Small intestine (tissue), 7 donors: ENCODE data around the gene CATSPER3. TPM values are rescaled to one million over a fixed set of nuclear protein-coding genes. Genes with fewer than 3 reads are reported as not detected.
A peak's percentile ranks its signal among the peaks of the same experiment; 100 is the strongest.

ENCODE experiments used
- DNase-seq, 2 donors: peaks; one replicate each; pipeline versions ENCODE4 v3.0.0 to v3.0.0-alpha.2; 2013
- FAIRE-seq: peaks from 2 replicates; lab custom pipeline; 2012; peaks lifted over from hg19 to GRCh38; lab: Jason Lieb, UNC
- H3K27ac ChIP-seq, 3 donors: one replicate each; pipeline ENCODE4 v1.5.1; 2013; ENCODE audit warnings: low read length in 2 of 3, mild to moderate bottlenecking in 2 of 3, control low read depth in 1 of 3, inconsistent platforms in 1 of 3, low read depth in 1 of 3, moderate library complexity in 1 of 3
- H3K27me3 ChIP-seq, 3 donors: one replicate each; pipeline ENCODE4 v1.6.1; 2013; ENCODE audit warnings: low read length in 3 of 3, inconsistent platforms in 1 of 3; ENCODE audit not compliant: control insufficient read depth in 3 of 3, insufficient read depth in 3 of 3
- H3K36me3 ChIP-seq, 3 donors: one replicate each; pipeline ENCODE4 v1.6.1; 2013; ENCODE audit warnings: low read length in 3 of 3, inconsistent platforms in 1 of 3, low read depth in 1 of 3, mild to moderate bottlenecking in 1 of 3, moderate library complexity in 1 of 3; ENCODE audit not compliant: control insufficient read depth in 3 of 3, insufficient read depth in 2 of 3
- H3K4me1 ChIP-seq, 3 donors: one replicate each; pipeline ENCODE4 v1.6.1; 2013; ENCODE audit warnings: low read length in 2 of 3, inconsistent platforms in 1 of 3, low read depth in 1 of 3, mild to moderate bottlenecking in 1 of 3, moderate library complexity in 1 of 3; ENCODE audit not compliant: control insufficient read depth in 3 of 3, insufficient read depth in 2 of 3
- H3K4me3 ChIP-seq, 3 donors: one replicate each; pipeline ENCODE4 v1.5.1; 2013; ENCODE audit warnings: low read length in 3 of 3, control low read depth in 1 of 3, inconsistent platforms in 1 of 3, low read depth in 1 of 3, mild to moderate bottlenecking in 1 of 3, moderate library complexity in 1 of 3
- H3K9me3 ChIP-seq, 2 donors: one replicate each; pipeline ENCODE4 v1.6.1; 2013; ENCODE audit warnings: low read depth in 1 of 2, low read length in 1 of 2; ENCODE audit not compliant: control insufficient read depth in 2 of 2, insufficient read depth in 1 of 2
- WGBS, 3 donors: extraction: QIAGEN DNeasy Blood & Tissue Kit; methylation state at CpG; one replicate each; pipeline ENCODE4 v1.1.7; 2013; 5-methylcytosine and 5-hydroxymethylcytosine counted together
- polyA plus RNA-seq, 4 donors: library from polyadenylated mRNA; stranded (reverse) in 3 of 4; unstranded in 1 of 4; fragments of 200-250 nt in 3 of 4; fragments of 120-200 nt in 1 of 4; gene quantifications; one replicate each; pipeline versions ENCODE4 v1.2.1 to v1.2.3, GENCODE V29; 2013
- donor health status: healthy with polysubstance abuse.
- donor health status: control.
- donor health status: control.
- donor health status: Bipolar disorder and iron deficiency.
- donor health status: healthy.

Gene CATSPER3
- polyA plus RNA-seq, 4 donors: 0.46 to 5.8 (median 2.3) TPM

- H3K9me3 ChIP-seq: no peaks in the 10 kb centered on the region
- no peak overlapping the region for H3K27ac ChIP-seq
- FAIRE-seq (no peak), DNase-seq (no peak)
- 86 to 95% (median 95%) methylated on average over 1 of the region's 1 CpG for WGBS, 3 donors
- H3K27me3 ChIP-seq: no peaks in the 10 kb centered on the region
- H3K4me1 ChIP-seq: no peaks in the 10 kb centered on the region
- peaks cover 3 to 12% (median 11%) of the 10 kb centered on the region in 3 donors for H3K36me3 ChIP-seq
- H3K4me3 ChIP-seq: no peak overlapping the region
Observed at GRCh38 chr5:134939500-134939899, 28.2 kb upstream of the CATSPER3 start.

GRCh38 chr5:134943547-134943946, 24.2 kb upstream of the CATSPER3 start:
- no peak overlapping the region for H3K4me3 ChIP-seq
- peaks cover 0 to 5% (median 2%) of the 10 kb centered on the region in 3 donors for H3K36me3 ChIP-seq
- H3K27ac ChIP-seq: peak overlapping the region in 1 of 3 donors; percentile 11
- H3K9me3 ChIP-seq: no peaks in the 10 kb centered on the region
- H3K27me3 ChIP-seq: no peaks in the 10 kb centered on the region
- WGBS, 3 donors: 67 to 84% (median 83%) methylated on average over 1 of the region's 1 CpG
- no peaks in the 10 kb centered on the region for H3K4me1 ChIP-seq
- DNase-seq (no peak), FAIRE-seq (no peak)

GRCh38 chr5:134944630-134945029, 23.1 kb upstream of the CATSPER3 start:
- DNase-seq (no peak), FAIRE-seq (no peak)
- Histone ChIP-seq H3K27me3 (no peaks in the 10 kb centered on the region), H3K36me3 (peaks cover 0 to 5% (median 2%) of the 10 kb centered on the region in 3 donors), H3K4me3 (no peak overlapping the region), H3K9me3 (no peaks in the 10 kb centered on the region), H3K27ac (no peak overlapping the region), H3K4me1 (no peaks in the 10 kb centered on the region)
- 61 to 83% (median 83%) methylated on average over 1 of the region's 1 CpG for whole genome bisulfite sequencing, 3 donors

DNA sequence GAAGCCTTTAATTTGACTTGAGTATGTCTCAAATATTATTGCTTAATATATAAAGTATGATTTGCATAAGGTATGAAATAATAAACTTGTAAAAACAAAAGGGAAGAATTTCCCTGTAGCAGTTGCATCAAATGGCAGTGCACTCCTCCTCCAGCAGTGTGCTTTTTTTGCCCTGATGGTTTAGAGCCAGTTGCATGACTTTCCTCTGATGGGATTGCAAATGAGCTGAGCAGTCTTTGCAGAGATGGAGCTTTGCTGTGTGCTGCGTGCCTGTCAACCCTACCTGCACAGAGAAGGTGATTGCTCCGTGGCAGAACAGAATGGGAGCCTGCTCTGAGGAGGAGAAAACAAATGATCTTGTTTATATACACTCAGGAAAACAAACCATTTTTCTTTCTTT, 22.7 kb upstream of the CATSPER3 start:
- H3K27me3 ChIP-seq: no peaks in the 10 kb centered on the region
- H3K27ac ChIP-seq: no peak overlapping the region
- WGBS, 3 donors: 82 to 98% (median 84%) methylated on average over 2 of the region's 2 CpGs

GRCh38 chr5:134948911-134949310, 18.8 kb upstream of the CATSPER3 start:
- Histone ChIP-seq H3K4me3 (no peak overlapping the region), H3K27me3 (no peaks in the 10 kb centered on the region), H3K27ac (no peak overlapping the region), H3K9me3 (peaks cover 0 to 5% of the 10 kb centered on the region in 2 donors), H3K36me3 (peaks cover 0 to 2% (median 0%) of the 10 kb centered on the region in 3 donors), H3K4me1 (no peaks in the 10 kb centered on the region)
- 75 to 88% (median 88%) methylated on average over 5 of the region's 5 CpGs for whole genome bisulfite sequencing, 3 donors
- FAIRE-seq (no peak), DNase-seq (no peak)

More for the DNA sequence above, 22.7 kb upstream of the CATSPER3 start:
- peaks cover 0 to 5% (median 2%) of the 10 kb centered on the region in 3 donors for H3K36me3 ChIP-seq
- H3K9me3 ChIP-seq: no peaks in the 10 kb centered on the region
- no peaks in the 10 kb centered on the region for H3K4me1 ChIP-seq
- FAIRE-seq: no peak
- DNase-seq: no peak
- no peak overlapping the region for H3K4me3 ChIP-seq

DNA sequence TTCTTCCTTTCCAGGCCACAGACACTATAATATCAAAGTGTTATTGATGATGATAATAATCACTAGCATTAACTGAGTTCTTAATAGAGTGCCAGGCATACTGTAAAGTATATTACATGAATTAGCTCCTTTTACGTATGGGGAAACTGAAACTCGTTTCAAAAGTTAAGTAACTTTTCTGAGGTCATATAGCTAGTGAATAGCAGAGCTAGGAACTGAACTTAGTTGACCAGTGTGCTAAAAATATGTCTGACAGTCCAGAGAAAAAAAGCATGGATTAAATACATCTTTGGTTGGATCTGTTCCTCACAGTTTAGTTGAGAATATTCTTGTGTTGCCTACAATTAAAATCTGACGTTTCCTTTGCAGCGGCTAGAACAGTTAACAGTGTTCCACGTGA, 18.4 kb upstream of the CATSPER3 start:
- Histone ChIP-seq H3K9me3 (peaks cover 0 to 7% of the 10 kb centered on the region in 2 donors), H3K36me3 (peaks cover 0 to 2% (median 0%) of the 10 kb centered on the region in 3 donors), H3K4me1 (no peaks in the 10 kb centered on the region), H3K27me3 (no peaks in the 10 kb centered on the region), H3K27ac (no peak overlapping the region), H3K4me3 (no peak overlapping the region)
- no peak for FAIRE-seq
- DNase-seq: no peak
- WGBS, 3 donors: 76 to 85% (median 84%) methylated on average over 5 of the region's 5 CpGs

DNA sequence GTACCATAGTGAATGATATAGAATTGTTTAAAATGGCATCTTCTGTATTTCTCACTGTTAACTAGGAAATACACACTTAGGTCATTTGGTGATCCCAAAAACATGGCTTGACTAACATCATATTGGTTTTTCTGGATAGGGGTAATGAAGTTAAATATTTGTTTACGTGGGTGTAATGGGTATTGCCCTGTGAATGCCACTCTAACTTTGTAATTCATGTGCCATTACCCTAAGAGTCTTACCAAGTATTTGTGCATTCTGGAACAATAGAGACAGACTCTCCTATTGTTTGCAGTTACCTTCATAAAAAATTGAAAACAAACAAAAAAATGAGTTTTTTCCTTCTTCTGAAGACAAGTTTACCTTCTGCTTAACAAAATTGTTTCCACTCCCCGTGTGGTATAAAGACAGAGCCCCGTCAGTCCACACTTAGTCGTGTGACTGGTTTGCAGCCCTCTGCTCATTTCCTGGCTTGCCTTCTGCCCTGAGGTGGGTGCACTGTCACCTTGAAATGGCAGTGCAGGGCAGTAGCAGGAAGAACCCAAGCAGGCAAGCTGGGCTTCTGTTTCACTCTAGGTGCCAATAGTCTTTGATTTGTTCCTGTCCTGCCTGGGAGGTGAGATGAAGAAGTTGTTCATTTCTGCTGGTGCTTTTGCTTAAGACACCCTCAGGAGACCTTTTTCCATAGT, 9.6 kb upstream of the CATSPER3 start:
- FAIRE-seq: no peak
- H3K4me3 ChIP-seq: no peak overlapping the region
- DNase-seq: no peak
- no peaks in the 10 kb centered on the region for H3K27me3 ChIP-seq
- 64 to 76% (median 71%) methylated on average over 4 of the region's 4 CpGs for WGBS, 3 donors
- H3K27ac ChIP-seq: no peak overlapping the region
- H3K36me3 ChIP-seq: peaks cover 4 to 17% (median 5%) of the 10 kb centered on the region in 3 donors
- H3K4me1 ChIP-seq: peaks cover 0 to 7% (median 0%) of the 10 kb centered on the region in 3 donors
- H3K9me3 ChIP-seq: peaks cover 0 to 11% of the 10 kb centered on the region in 2 donors

DNA sequence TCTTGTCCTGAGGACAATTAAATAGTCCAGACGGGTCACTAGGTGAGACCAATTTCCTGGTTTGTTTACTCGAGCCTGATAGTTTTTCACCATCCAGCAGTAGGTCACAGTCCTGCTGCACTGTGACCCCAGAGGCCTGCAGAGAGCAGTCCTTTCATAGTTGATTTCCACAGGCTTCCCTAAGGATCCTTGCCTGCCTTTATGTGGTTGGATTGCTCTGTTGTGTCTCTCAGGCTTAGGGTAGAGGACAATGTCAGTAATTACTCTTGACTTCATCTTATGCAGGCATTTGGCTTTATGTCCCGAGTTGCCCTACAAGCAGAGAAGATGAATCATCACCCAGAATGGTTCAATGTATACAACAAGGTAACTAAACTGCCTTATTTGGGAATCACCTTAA, 9.0 kb upstream of the CATSPER3 start:
- Histone ChIP-seq H3K27me3 (no peaks in the 10 kb centered on the region), H3K4me3 (no peak overlapping the region), H3K27ac (no peak overlapping the region), H3K9me3 (peaks cover 0 to 8% of the 10 kb centered on the region in 2 donors), H3K36me3 (peaks cover 4 to 18% (median 5%) of the 10 kb centered on the region in 3 donors), H3K4me1 (peaks cover 0 to 7% (median 0%) of the 10 kb centered on the region in 3 donors)
- peak; percentile 14 to 20 for DNase-seq
- no peak for FAIRE-seq
- 28 to 54% (median 34%) methylated on average over 3 of the region's 3 CpGs for WGBS, 3 donors
